Measurements from ENCODE around the gene LMTK3.
A peak's percentile ranks its signal among the peaks of the same experiment; 100 is the strongest.
"Not testable (repeated sequence)": the region's sequence is repeated elsewhere in the genome, so short reads cannot be mapped to it uniquely, and the experiment has no call there.

The LMTK3 gene

GRCh38 chr19:48520134-48520533, 8.5 kb upstream of the LMTK3 start:
- Mint-ChIP-seq H3K4me1 (ENCODE audit: low read depth) (no peaks in the 10 kb centered on the region), H3K9me3 (peaks cover 15% of the 10 kb centered on the region), H3K4me3 (no peak overlapping the region), H3K27me3 (peaks cover 16% of the 10 kb centered on the region), H3K27ac (no peak overlapping the region), H3K36me3 (ENCODE audit: low read depth) (no peaks in the 10 kb centered on the region)
- intact Hi-C loops (cut with micrococcal nuclease) = no loop called here

- H3K4me3 Mint-ChIP-seq; H3K27ac Mint-ChIP-seq; H3K36me3 Mint-ChIP-seq (ENCODE audit: low read depth); intact Hi-C loops (cut with micrococcal nuclease); H3K9me3 Mint-ChIP-seq; H3K4me1 Mint-ChIP-seq (ENCODE audit: low read depth): not testable (repeated sequence)
- peaks cover 16% of the 10 kb centered on the region for H3K27me3 Mint-ChIP-seq
Observed at GRCh38 chr19:48519426-48519825, 7.8 kb upstream of the LMTK3 start.

DNA sequence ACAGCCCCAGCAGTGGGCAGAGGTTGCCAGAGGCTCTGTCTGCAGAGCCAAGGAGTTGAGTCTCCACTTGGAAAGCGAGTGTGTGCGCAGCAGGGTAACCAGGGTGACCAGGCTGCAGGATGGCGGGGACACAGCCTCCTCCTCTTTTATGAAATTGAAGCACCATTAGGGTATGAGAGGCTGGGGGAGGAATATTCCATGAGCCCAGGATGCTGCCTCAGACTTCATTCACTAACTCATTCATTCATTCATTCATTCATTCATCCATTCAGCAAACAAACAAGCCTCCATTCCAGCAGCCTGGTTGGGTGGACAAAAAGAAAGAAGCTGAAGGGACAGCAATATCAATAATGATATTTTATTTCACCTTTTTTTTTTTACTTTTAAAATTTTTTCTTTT, 6.6 kb upstream of the LMTK3 start:
- peaks cover 13% of the 10 kb centered on the region for H3K27me3 Mint-ChIP-seq
- no peaks in the 10 kb centered on the region for H3K36me3 Mint-ChIP-seq (ENCODE audit: low read depth)
- intact Hi-C loops (cut with micrococcal nuclease) = no loop called here
- H3K9me3 Mint-ChIP-seq = no peaks in the 10 kb centered on the region
- H3K27ac Mint-ChIP-seq = no peak overlapping the region
- peaks cover 6% of the 10 kb centered on the region for H3K4me1 Mint-ChIP-seq (ENCODE audit: low read depth)
- no peak overlapping the region for H3K4me3 Mint-ChIP-seq

GRCh38 chr19:48516536-48516935, 4.9 kb upstream of the LMTK3 start:
- peaks cover 6% of the 10 kb centered on the region for H3K4me1 Mint-ChIP-seq (ENCODE audit: low read depth)
- H3K4me3 Mint-ChIP-seq = no peak overlapping the region
- peaks cover 11% of the 10 kb centered on the region for H3K27me3 Mint-ChIP-seq
- H3K27ac Mint-ChIP-seq = no peak overlapping the region
- intact Hi-C loops (cut with micrococcal nuclease) = no loop called here
- H3K36me3 Mint-ChIP-seq (ENCODE audit: low read depth) = no peaks in the 10 kb centered on the region
- no peaks in the 10 kb centered on the region for H3K9me3 Mint-ChIP-seq

DNA sequence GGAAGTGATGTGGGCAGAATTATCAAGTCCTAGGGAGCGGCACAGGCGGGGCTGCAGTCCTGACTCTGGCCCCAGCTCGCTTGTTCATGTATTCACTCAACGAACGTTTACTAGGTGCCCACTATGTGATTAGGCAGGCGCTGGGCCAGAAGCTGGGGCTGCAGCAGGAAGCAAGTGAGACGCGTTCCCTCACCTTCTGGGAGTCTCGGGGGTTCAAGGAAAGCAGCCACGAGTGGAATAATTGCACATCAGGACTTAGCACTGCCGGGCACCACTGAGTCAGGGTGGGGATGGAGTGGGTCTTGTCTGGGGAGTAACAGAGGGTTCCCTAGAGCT, 2.5 kb upstream of the LMTK3 start:
- intact Hi-C loops (cut with micrococcal nuclease) = no loop called here
- Mint-ChIP-seq H3K36me3 (ENCODE audit: low read depth) (no peaks in the 10 kb centered on the region), H3K27ac (no peak overlapping the region), H3K4me1 (ENCODE audit: low read depth) (peaks cover 15% of the 10 kb centered on the region), H3K9me3 (no peaks in the 10 kb centered on the region), H3K27me3 (peaks cover 29% of the 10 kb centered on the region), H3K4me3 (no peak overlapping the region)

DNA sequence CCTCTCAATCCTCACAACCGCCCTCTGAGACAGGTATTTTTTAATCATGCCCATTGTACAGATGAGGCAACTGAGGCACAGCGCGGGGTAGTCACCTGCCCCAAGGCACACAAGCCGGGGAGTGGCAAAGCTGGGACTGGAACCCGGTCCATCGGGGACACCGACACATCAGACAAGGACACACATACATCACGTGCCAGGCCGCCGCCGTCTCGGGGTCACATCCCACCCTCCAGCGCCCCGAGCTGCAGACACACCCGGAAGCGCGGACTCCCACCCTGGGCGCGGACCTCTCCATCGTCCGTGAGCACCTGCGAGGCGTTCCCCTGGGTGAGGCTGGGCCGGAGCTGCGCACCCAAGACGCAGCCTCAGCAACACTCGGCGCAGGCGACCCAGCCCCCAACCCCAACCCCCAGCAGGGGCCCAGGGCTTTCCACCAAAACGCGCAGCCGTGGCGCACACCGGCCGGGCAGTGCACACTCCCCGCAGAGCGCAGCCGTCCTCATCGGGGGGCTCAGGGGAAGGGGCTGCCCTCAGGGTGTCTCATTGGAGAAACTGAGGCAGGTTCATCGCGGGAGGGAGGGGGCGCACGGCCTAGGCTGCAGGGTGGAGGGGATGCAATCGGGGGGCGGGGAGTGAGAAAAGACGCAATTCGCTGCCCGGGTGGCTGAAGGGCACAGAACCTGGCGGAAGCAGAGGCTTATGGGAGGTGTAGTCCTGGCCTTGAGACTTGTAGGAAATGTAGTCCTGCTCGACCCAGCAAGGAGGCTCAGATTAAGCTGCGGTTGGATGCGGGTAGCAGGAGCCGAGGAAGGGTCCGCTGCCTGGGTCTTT, 1.9 kb upstream of the LMTK3 start:
- Mint-ChIP-seq H3K4me3 (no peak overlapping the region), H3K27ac (no peak overlapping the region), H3K4me1 (ENCODE audit: low read depth) (peaks cover 15% of the 10 kb centered on the region), H3K9me3 (no peaks in the 10 kb centered on the region), H3K27me3 (peaks cover 34% of the 10 kb centered on the region), H3K36me3 (ENCODE audit: low read depth) (no peaks in the 10 kb centered on the region)
- intact Hi-C loops (cut with micrococcal nuclease) = no loop called here

- Mint-ChIP-seq H3K9me3 (no peaks in the 10 kb centered on the region), H3K27ac (no peak overlapping the region), H3K27me3 (peaks cover 37% of the 10 kb centered on the region), H3K36me3 (ENCODE audit: low read depth) (no peaks in the 10 kb centered on the region), H3K4me3 (no peak overlapping the region), H3K4me1 (ENCODE audit: low read depth) (peaks cover 15% of the 10 kb centered on the region)
- intact Hi-C loops (cut with micrococcal nuclease) = no loop called here
Observed at GRCh38 chr19:48512504-48513288, 1.1 kb upstream of the LMTK3 start.

GRCh38 chr19:48511321-48511731, 309 bp downstream of the LMTK3 start:
- Mint-ChIP-seq H3K36me3 (ENCODE audit: low read depth) (no peaks in the 10 kb centered on the region), H3K4me1 (ENCODE audit: low read depth) (peaks cover 15% of the 10 kb centered on the region), H3K27me3 (peaks cover 32% of the 10 kb centered on the region), H3K4me3 (no peak overlapping the region), H3K27ac (no peak overlapping the region), H3K9me3 (no peaks in the 10 kb centered on the region)
- intact Hi-C loops (cut with micrococcal nuclease) = no loop called here

DNA sequence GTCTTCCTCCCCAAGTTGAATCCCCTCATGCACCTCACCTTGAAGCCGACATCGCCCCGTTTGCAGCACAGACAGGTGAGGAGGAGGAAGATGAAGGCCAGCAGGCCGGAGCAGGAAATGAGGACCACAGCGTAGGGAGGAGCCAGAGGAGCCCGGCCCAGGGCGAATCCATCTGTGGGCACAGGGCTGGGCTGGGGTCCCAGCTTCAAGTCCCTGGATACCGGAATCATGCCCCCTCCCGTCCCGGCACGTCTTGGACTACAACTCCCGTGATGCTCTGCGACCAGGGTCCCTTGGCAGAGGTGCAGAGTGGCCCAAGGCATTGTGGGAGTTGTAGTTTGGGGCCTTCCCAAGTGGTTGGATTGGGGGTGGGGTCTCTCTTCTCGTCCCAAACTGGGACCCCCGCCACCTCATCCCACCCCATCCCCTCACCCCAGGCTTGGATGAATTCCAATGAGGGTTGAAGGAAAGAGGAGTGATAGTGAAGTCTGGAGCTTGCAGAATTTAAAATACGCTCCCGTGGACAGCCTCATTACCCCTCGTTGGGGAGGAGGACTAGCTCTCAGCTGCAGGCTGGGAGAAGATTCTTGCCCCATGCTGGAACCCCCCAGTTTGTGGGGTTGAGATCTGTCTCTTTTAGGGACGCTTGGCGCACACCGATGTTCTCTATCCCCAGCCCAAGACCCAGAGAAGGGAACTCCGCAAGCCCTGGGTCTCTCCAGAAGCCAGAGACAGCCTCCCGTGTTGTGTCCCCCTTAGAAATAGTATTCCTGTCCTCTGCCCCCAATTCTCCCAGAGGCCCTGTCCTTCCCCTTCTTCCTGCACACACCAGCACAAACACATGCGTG, 990 bp downstream of the LMTK3 start:
- H3K36me3 Mint-ChIP-seq (ENCODE audit: low read depth) = no peaks in the 10 kb centered on the region
- intact Hi-C loops (cut with micrococcal nuclease) = no loop called here
- no peak overlapping the region for H3K27ac Mint-ChIP-seq
- H3K9me3 Mint-ChIP-seq = no peaks in the 10 kb centered on the region
- peaks cover 15% of the 10 kb centered on the region for H3K4me1 Mint-ChIP-seq (ENCODE audit: low read depth)
- peaks cover 32% of the 10 kb centered on the region for H3K27me3 Mint-ChIP-seq
- H3K4me3 Mint-ChIP-seq = no peak overlapping the region

- H3K27me3 Mint-ChIP-seq = peaks cover 32% of the 10 kb centered on the region
- no peak overlapping the region for H3K4me3 Mint-ChIP-seq
Observed at GRCh38 chr19:48509467-48510194, 2.0 kb downstream of the LMTK3 start.

DNA sequence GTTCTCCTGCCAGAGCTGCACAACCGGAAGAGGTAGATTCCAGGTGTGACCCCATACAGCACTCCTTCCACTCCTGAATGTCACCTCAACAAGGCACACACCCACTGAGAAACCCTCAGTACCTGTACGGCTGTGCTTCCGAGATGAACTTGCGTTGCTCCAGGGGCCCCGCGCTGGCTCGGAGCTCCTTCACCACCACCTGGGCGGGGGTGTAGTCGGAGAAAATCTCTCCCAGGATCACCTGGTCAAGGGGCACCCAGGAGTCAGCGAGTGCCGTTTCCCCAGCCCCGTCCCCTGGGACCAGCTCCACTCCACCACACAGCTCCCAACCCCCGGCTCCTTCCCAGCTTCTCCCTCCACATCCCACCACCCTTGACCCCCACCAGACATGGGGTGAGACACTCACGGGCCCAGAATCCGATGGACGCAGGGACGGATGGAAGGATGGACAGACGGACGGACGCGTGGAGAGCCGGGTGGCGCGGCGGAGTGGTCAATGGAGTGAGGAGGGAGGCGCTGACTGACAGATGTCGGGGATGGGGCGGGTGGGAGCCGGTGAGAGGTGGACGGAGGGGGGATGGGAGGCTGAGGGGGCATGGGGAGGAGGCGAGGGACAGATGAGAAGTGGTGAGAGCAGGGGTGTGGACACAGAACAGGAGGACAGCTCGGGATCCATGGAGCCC, 2.8 kb downstream of the LMTK3 start:
- H3K4me1 Mint-ChIP-seq (ENCODE audit: low read depth) = peaks cover 12% of the 10 kb centered on the region
- intact Hi-C loops (cut with micrococcal nuclease) = no loop called here
- no peak overlapping the region for H3K4me3 Mint-ChIP-seq
- peak overlapping the region; percentile 35 for H3K27ac Mint-ChIP-seq
- no peaks in the 10 kb centered on the region for H3K9me3 Mint-ChIP-seq
- H3K36me3 Mint-ChIP-seq (ENCODE audit: low read depth) = no peaks in the 10 kb centered on the region
- H3K27me3 Mint-ChIP-seq = peaks cover 35% of the 10 kb centered on the region

More at GRCh38 chr19:48509467-48510194, 2.0 kb downstream of the LMTK3 start:
- Mint-ChIP-seq H3K4me1 (ENCODE audit: low read depth) (peaks cover 15% of the 10 kb centered on the region), H3K9me3 (no peaks in the 10 kb centered on the region), H3K36me3 (ENCODE audit: low read depth) (no peaks in the 10 kb centered on the region), H3K27ac (no peak overlapping the region)
- intact Hi-C loops (cut with micrococcal nuclease) = no loop called here

DNA sequence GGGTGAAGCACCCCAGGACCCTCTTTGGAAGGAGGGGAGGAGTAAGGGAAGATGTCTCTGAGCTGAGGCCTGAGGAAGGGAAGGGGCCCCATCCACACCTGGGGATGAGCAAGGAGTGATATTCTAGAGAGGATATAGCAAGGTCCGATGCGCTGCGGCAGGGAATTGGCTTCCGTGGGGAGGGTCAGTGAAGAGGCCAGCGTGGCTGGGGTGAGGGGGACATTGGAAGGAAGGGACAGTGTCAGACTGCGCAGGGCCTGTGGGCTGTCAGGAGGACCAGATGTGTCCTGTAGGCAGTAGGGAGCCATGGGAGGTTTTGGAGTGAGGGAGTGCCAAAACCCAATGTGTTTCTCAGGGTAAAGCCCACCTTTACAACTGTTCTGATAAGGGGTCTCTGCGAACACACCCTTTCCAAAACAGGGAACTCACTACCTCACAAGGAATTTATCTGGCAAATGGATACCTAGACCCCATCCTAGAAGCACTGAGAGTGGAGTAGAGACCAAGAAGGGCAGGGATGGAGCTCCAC, 3.7 kb downstream of the LMTK3 start:
- Mint-ChIP-seq H3K4me1 (ENCODE audit: low read depth) (peaks cover 16% of the 10 kb centered on the region), H3K4me3 (no peak overlapping the region), H3K36me3 (ENCODE audit: low read depth) (no peaks in the 10 kb centered on the region), H3K27ac (peak overlapping the region; percentile 51), H3K9me3 (no peaks in the 10 kb centered on the region), H3K27me3 (peaks cover 38% of the 10 kb centered on the region)
- intact Hi-C loops (cut with micrococcal nuclease) = no loop called here
